Stimulated activated naive CD8-positive, alpha-beta T cell treated with anti-CD3 and anti-CD28 coated beads, Interleukin-15, Interleukin-2, amounts not matched to agents 100 ng/mL and 50 ng/mL, for 24 hours (primary cell): ENCODE data around the gene CTBP2.
"Not testable (repeated sequence)": the region's sequence is repeated elsewhere in the genome, so short reads cannot be mapped to it uniquely, and the experiment has no call there.

Source experiments
- H3K27ac Mint-ChIP-seq: one replicate; pipeline ENCODE4 v1.8.0; 2021; ENCODE audit warnings: mild to moderate bottlenecking, mixed read lengths
- H3K27me3 Mint-ChIP-seq: one replicate; pipeline ENCODE4 v1.8.0; 2021; ENCODE audit warnings: mixed read lengths
- H3K36me3 Mint-ChIP-seq: one replicate; pipeline ENCODE4 v1.8.0; 2021; ENCODE audit warnings: low read depth, mixed read lengths
- H3K4me1 Mint-ChIP-seq: one replicate; pipeline ENCODE4 v1.8.0; 2021; ENCODE audit warnings: low read depth, mixed read lengths
- H3K4me3 Mint-ChIP-seq: one replicate; pipeline ENCODE4 v1.8.0; 2021; ENCODE audit warnings: mild to moderate bottlenecking, mixed read lengths
- H3K9me3 Mint-ChIP-seq: one replicate; pipeline ENCODE4 v1.8.0; 2021; ENCODE audit warnings: mixed read lengths

CTBP2 gene

DNA sequence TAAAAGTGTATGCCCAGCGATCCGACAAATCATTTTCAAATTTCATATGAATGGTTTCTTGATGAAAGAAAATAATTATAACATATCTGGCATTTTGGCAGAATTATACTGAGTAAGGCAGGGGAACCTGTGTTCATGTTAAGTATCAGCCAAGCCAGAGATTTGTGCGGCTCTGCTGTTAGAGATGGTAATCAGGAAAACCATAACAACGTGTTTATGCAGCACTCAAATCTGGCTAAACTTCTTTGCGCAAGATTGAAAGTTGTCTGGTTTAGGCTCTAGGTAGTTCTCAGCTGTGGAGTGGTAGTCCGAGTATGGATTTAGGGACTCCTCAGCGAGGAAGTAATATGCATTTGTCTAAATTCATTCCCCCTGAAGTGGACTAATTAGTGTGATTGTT is 8.9 kb upstream of the CTBP2 start:
- H3K27me3 Mint-ChIP-seq, result peaks cover 17% of the 10 kb centered on the region
- no peak overlapping the region for H3K27ac Mint-ChIP-seq

DNA sequence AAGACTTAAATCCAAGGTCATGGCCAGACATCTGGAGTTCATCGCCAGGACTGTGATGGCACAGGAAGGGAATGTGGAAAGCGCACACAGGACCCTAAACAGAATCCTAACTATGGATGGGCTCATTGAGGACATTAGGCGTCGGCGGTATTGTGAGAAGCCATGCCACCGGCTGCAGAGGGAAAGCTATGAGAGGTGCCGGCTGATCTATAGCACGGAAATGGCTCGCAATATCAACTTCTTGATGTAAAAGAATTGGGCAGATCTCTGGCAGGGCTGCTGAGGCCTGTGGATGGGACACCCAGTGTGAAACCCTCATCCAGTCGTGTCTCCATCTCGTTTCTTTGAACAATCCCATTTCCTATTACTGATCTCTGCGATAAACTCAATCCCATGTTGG is 6.3 kb upstream of the CTBP2 start:
- Mint-ChIP-seq H3K4me1 (no peaks in the 10 kb centered on the region), H3K9me3 (no peaks in the 10 kb centered on the region), H3K4me3 (no peak overlapping the region), H3K27me3 (peaks cover 26% of the 10 kb centered on the region), H3K36me3 (no peaks in the 10 kb centered on the region), H3K27ac (no peak overlapping the region)

More for the DNA sequence above, 8.9 kb upstream of the CTBP2 start:
- H3K4me3 Mint-ChIP-seq, result no peak overlapping the region
- no peaks in the 10 kb centered on the region for H3K9me3 Mint-ChIP-seq
- H3K36me3 Mint-ChIP-seq, result no peaks in the 10 kb centered on the region
- no peaks in the 10 kb centered on the region for H3K4me1 Mint-ChIP-seq

DNA sequence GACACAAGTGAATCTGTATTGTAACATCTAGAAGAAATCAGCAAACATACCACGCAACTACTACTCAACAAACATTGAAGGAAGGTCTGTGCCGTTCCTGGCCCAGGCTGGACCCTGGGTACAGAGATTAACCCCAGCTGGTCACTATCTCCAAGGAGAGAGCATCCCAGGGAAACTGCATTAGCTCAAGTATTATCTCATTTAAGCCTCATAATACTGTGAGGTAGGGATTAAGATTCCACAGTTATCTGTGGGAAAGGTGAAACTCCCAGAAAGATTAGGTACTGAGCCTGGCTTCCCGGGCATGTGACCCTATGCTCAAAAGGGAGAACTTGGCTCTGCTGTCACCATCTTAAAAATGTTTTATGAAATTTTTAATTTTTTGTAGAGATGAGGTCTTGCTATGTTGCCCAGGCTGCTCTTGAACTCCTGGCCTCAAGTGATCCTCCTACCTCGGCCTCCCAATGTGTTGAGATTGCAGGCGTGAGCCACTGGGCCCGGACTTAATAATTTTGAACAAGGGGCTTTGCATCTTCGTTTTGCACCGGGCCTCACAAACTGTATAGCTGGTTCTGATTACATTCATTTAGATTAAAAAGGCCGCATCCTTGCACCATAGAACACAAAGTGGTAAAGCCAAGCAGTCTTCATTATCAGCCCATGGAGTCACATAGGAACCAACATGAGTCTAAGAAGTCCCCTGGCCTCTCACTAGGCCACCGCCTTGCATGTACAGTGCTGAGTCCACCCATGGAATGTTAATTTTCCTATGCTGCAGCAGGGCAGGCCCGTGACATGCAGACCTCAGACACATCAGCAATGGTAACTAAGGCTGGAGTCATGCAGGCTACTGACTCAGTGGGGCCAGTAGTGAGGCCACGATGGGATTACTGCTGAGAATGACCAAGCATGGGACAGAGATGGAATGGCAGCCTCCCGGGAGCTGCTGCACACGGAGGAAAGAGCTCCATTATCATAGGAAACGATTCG is 5.5 kb upstream of the CTBP2 start:
- Mint-ChIP-seq H3K36me3 (no peaks in the 10 kb centered on the region), H3K27me3 (peaks cover 20% of the 10 kb centered on the region)

DNA sequence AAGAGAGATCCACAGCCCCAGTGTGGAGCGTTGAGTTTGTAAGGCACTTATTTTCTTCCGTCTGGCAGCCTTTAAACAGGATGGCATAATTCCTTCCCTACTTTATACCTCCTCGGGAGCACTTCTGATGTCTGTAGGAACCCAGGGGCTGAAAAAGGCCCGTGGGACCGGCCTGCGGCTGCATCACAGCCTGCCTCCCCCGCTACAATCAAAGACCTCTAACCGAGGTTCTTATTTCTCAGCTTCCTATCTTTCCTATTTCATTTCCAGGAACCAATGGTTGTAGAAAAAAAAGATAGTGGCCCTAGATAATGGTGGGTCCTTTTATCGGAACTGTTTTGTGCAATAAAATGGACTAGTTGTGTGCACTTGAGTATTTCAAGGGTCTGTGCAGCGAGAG is 4.1 kb upstream of the CTBP2 start:
- peaks cover 20% of the 10 kb centered on the region for H3K27me3 Mint-ChIP-seq
- H3K27ac Mint-ChIP-seq, result no peak overlapping the region
- H3K4me1 Mint-ChIP-seq, result no peaks in the 10 kb centered on the region
- H3K4me3 Mint-ChIP-seq, result no peak overlapping the region
- H3K9me3 Mint-ChIP-seq, result no peaks in the 10 kb centered on the region
- H3K36me3 Mint-ChIP-seq, result no peaks in the 10 kb centered on the region

More for the DNA sequence above, 5.5 kb upstream of the CTBP2 start:
- Mint-ChIP-seq H3K27ac (no peak overlapping the region), H3K9me3 (no peaks in the 10 kb centered on the region), H3K4me1 (no peaks in the 10 kb centered on the region), H3K4me3 (no peak overlapping the region)

GRCh38 chr10:125163803-125164202 is 3.4 kb upstream of the CTBP2 start:
- no peaks in the 10 kb centered on the region for H3K9me3 Mint-ChIP-seq
- no peaks in the 10 kb centered on the region for H3K36me3 Mint-ChIP-seq
- no peak overlapping the region for H3K4me3 Mint-ChIP-seq
- H3K27ac Mint-ChIP-seq, result no peak overlapping the region
- no peaks in the 10 kb centered on the region for H3K4me1 Mint-ChIP-seq
- peaks cover 20% of the 10 kb centered on the region for H3K27me3 Mint-ChIP-seq

- H3K27me3 Mint-ChIP-seq, result peaks cover 23% of the 10 kb centered on the region
- not testable (repeated sequence) for H3K4me3 Mint-ChIP-seq, H3K36me3 Mint-ChIP-seq, H3K4me1 Mint-ChIP-seq, H3K9me3 Mint-ChIP-seq, H3K27ac Mint-ChIP-seq
These were observed 2.9 kb upstream of the CTBP2 start for GRCh38 chr10:125163312-125163711.

- Mint-ChIP-seq H3K9me3 (no peaks in the 10 kb centered on the region), H3K27me3 (peaks cover 33% of the 10 kb centered on the region), H3K36me3 (no peaks in the 10 kb centered on the region), H3K27ac (no peak overlapping the region), H3K4me3 (no peak overlapping the region), H3K4me1 (peaks cover 5% of the 10 kb centered on the region)
These were observed 2.0 kb upstream of the CTBP2 start for GRCh38 chr10:125162120-125162931.

GRCh38 chr10:125161707-125162119 is 1.4 kb upstream of the CTBP2 start:
- Mint-ChIP-seq H3K9me3 (no peaks in the 10 kb centered on the region), H3K27ac (no peak overlapping the region), H3K27me3 (peaks cover 39% of the 10 kb centered on the region), H3K4me3 (peak overlapping the region; percentile 3), H3K36me3 (no peaks in the 10 kb centered on the region), H3K4me1 (peaks cover 5% of the 10 kb centered on the region)

GRCh38 chr10:125160856-125161706 is 718 bp upstream of the CTBP2 start:
- no peaks in the 10 kb centered on the region for H3K36me3 Mint-ChIP-seq
- H3K27ac Mint-ChIP-seq, result no peak overlapping the region
- peaks cover 44% of the 10 kb centered on the region for H3K27me3 Mint-ChIP-seq
- H3K4me3 Mint-ChIP-seq, result peak overlapping the region; percentile 45
- H3K4me1 Mint-ChIP-seq, result peaks cover 5% of the 10 kb centered on the region
- H3K9me3 Mint-ChIP-seq, result no peaks in the 10 kb centered on the region

DNA sequence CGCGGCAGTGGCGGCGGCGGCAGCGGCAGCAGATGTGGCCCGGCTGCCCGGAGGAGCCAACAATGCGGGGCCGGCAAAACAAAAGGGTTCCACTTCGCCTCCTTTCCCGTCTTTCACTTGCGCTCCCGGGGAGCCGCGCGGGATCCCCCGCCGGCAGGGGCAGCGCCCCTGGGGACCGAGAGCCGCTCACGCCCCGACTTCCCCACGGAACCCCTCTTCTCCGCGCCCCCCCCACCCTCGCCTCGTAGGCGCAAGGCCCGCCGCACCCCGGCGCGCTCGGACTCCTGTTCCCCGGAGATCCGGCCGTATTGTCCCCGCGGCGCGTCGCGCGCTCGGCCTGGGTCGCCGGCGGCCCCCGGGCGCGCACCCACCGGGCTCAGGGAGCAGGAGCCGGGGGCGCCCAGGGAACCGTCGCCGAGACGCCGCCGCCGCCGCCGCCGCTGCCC is 854 bp downstream of the CTBP2 start:
- H3K9me3 Mint-ChIP-seq, result no peaks in the 10 kb centered on the region
- peak overlapping the region; percentile 59 for H3K4me3 Mint-ChIP-seq
- peaks cover 10% of the 10 kb centered on the region for H3K4me1 Mint-ChIP-seq
- H3K36me3 Mint-ChIP-seq, result no peaks in the 10 kb centered on the region
- H3K27me3 Mint-ChIP-seq, result peaks cover 55% of the 10 kb centered on the region
- no peak overlapping the region for H3K27ac Mint-ChIP-seq

GRCh38 chr10:125158601-125159485 is 1.5 kb downstream of the CTBP2 start:
- no peaks in the 10 kb centered on the region for H3K9me3 Mint-ChIP-seq
- peaks cover 55% of the 10 kb centered on the region for H3K27me3 Mint-ChIP-seq
- peak overlapping the region; percentile 36 for H3K27ac Mint-ChIP-seq
- peaks cover 10% of the 10 kb centered on the region for H3K4me1 Mint-ChIP-seq
- no peaks in the 10 kb centered on the region for H3K36me3 Mint-ChIP-seq
- H3K4me3 Mint-ChIP-seq, result peak overlapping the region; percentile 81

GRCh38 chr10:125158275-125158600 is 2.1 kb downstream of the CTBP2 start:
- Mint-ChIP-seq H3K4me3 (peak overlapping the region; percentile 81), H3K4me1 (peaks cover 10% of the 10 kb centered on the region), H3K36me3 (no peaks in the 10 kb centered on the region), H3K27ac (peak overlapping the region; percentile 36), H3K9me3 (no peaks in the 10 kb centered on the region), H3K27me3 (peaks cover 59% of the 10 kb centered on the region)

DNA sequence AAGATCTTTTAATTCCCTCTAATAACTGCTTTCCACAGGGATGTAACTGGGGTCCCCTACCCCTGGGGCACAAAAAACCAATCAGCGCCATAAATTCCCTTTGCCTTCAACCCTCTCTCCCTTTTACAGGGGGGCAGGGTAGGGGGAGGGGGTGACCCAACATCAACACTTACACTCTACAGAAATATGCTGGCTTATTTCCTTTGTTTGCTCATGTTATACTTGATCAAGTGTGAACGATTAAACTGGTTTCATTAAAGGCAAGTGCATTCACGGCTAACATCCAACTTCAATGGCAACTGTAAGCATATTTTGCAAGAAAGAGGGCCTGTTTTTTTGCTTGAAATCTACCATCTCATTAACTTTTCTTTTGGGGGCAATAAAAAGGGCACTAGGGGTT is 2.9 kb downstream of the CTBP2 start:
- H3K4me1 Mint-ChIP-seq, result peaks cover 13% of the 10 kb centered on the region
- peaks cover 59% of the 10 kb centered on the region for H3K27me3 Mint-ChIP-seq
- H3K4me3 Mint-ChIP-seq, result peak overlapping the region; percentile 30
- no peaks in the 10 kb centered on the region for H3K9me3 Mint-ChIP-seq
- no peaks in the 10 kb centered on the region for H3K36me3 Mint-ChIP-seq
- no peak overlapping the region for H3K27ac Mint-ChIP-seq
